GM18502 (cell line): ENCODE data around the gene NUDT6.
"Not testable (repeated sequence)": the region's sequence is repeated elsewhere in the genome, so short reads cannot be mapped to it uniquely, and the experiment has no call there.

Experiments
- ATAC-seq: cut with Tn5 transposase; IDR thresholded peaks from one replicate; pipeline ENCODE4 v1.9.1; 2021; ENCODE audit warnings: mild to moderate bottlenecking; ENCODE audit not compliant: unreplicated experiment, poor library complexity

NUDT6 gene

GRCh38 chr4:122882857-122883735, 39.3 kb downstream of the NUDT6 start:
- no peak for ATAC-seq

- ATAC-seq, result no peak
These were observed 43.4 kb downstream of the NUDT6 start for GRCh38 chr4:122879001-122879400.

GRCh38 chr4:122876456-122876855, 45.9 kb downstream of the NUDT6 start:
- no peak for ATAC-seq

GRCh38 chr4:122875949-122876348, 46.4 kb downstream of the NUDT6 start:
- no peak for ATAC-seq

- no peak for ATAC-seq
These were observed 48.4 kb downstream of the NUDT6 start for GRCh38 chr4:122873821-122874593.

- no peak for ATAC-seq
These were observed 49.3 kb downstream of the NUDT6 start for GRCh38 chr4:122873146-122873545.

GRCh38 chr4:122868235-122868634, 54.2 kb downstream of the NUDT6 start:
- not testable (repeated sequence) for ATAC-seq

- ATAC-seq, result no peak
These were observed 57.0 kb downstream of the NUDT6 start for GRCh38 chr4:122865425-122865824.

- ATAC-seq, result no peak
These were observed 58.8 kb downstream of the NUDT6 start for GRCh38 chr4:122863639-122864038.

GRCh38 chr4:122861172-122861943, 61.0 kb downstream of the NUDT6 start:
- no peak for ATAC-seq

- ATAC-seq, result no peak
These were observed 63.7 kb downstream of the NUDT6 start for GRCh38 chr4:122858705-122859104.

- no peak for ATAC-seq
These were observed 65.2 kb downstream of the NUDT6 start for GRCh38 chr4:122857160-122857559.

- ATAC-seq, result no peak
These were observed 67.0 kb downstream of the NUDT6 start for GRCh38 chr4:122855353-122855890.

- no peak for ATAC-seq
These were observed 67.7 kb downstream of the NUDT6 start for GRCh38 chr4:122854447-122855352.

- no peak for ATAC-seq
These were observed 70.8 kb downstream of the NUDT6 start for GRCh38 chr4:122851568-122851967.

- ATAC-seq, result not testable (repeated sequence)
These were observed 72.6 kb downstream of the NUDT6 start for GRCh38 chr4:122849789-122850188.

- ATAC-seq, result no peak
These were observed 74.5 kb downstream of the NUDT6 start for GRCh38 chr4:122847931-122848330.

GRCh38 chr4:122845760-122846159, 76.6 kb downstream of the NUDT6 start:
- peak; percentile 65 for ATAC-seq

- ATAC-seq, result no peak
These were observed 77.3 kb downstream of the NUDT6 start for GRCh38 chr4:122845066-122845465.
